IPS DF 6.9 (cell line): ENCODE results near the gene ZDHHC5.
"Not testable (repeated sequence)": the region's sequence is repeated elsewhere in the genome, so short reads cannot be mapped to it uniquely, and the experiment has no call there.

Experiments used
- DNase-seq: peaks from one replicate; pipeline ENCODE4 v3.0.0-alpha.2; 2013; ENCODE audit warnings: low read depth, low spot score
- H3K27ac ChIP-seq: one replicate; pipeline ENCODE4 v1.5.1; 2013; ENCODE audit warnings: low read length, control low read depth
- H3K27me3 ChIP-seq: 2 replicates; pipeline ENCODE4 v1.6.1; 2013; ENCODE audit warnings: mild to moderate bottlenecking, low read length; ENCODE audit not compliant: control insufficient read depth, insufficient read depth
- H3K36me3 ChIP-seq: 2 replicates; pipeline ENCODE4 v1.6.1; 2013; ENCODE audit warnings: low read length; ENCODE audit not compliant: control insufficient read depth, insufficient read depth
- H3K4me1 ChIP-seq: 2 replicates; pipeline ENCODE4 v1.6.1; 2013; ENCODE audit warnings: low read length; ENCODE audit not compliant: control insufficient read depth, insufficient read depth
- H3K4me3 ChIP-seq: 2 replicates; pipeline ENCODE4 v1.5.1; 2013; ENCODE audit warnings: mild to moderate bottlenecking, low read length
- H3K9me3 ChIP-seq: 2 replicates; pipeline ENCODE4 v1.6.1; 2013; ENCODE audit warnings: low read length, inconsistent platforms; ENCODE audit not compliant: control insufficient read depth, insufficient read depth
- WGBS: extraction: QIAGEN DNeasy Blood & Tissue Kit; methylation state at CpG from one replicate; pipeline ENCODE4 v1.1.7; 2013; ENCODE audit warnings: mixed read lengths, missing lambda C conversion rate; ENCODE audit not compliant: insufficient read length, insufficient coverage; 5-methylcytosine and 5-hydroxymethylcytosine counted together

Gene ZDHHC5

GRCh38 chr11:57700425-57700824 lies 32.5 kb downstream of the ZDHHC5 start:
- Histone ChIP-seq H3K36me3 (peaks cover 28% of the 10 kb centered on the region), H3K9me3 (no peaks in the 10 kb centered on the region), H3K27ac (no peak overlapping the region), H3K27me3 (no peaks in the 10 kb centered on the region; the same call in 1 of the 2 replicates), H3K4me3 (no peak overlapping the region), H3K4me1 (no peaks in the 10 kb centered on the region)
- WGBS, result no CpG with 5 or more reads among the region's 3 CpGs
- no peak for DNase-seq

GRCh38 chr11:57703341-57703740 lies 35.4 kb downstream of the ZDHHC5 start:
- no peaks in the 10 kb centered on the region for H3K9me3 ChIP-seq
- H3K4me1 ChIP-seq, result no peaks in the 10 kb centered on the region
- no peak overlapping the region for H3K27ac ChIP-seq
- H3K36me3 ChIP-seq, result peaks cover 14% of the 10 kb centered on the region
- no peaks in the 10 kb centered on the region for H3K27me3 ChIP-seq
- DNase-seq, result no peak
- no peak overlapping the region for H3K4me3 ChIP-seq
- no CpG with 5 or more reads among the region's 4 CpGs for WGBS

- peaks cover 5% of the 10 kb centered on the region; the same call in 1 of the 2 replicates for H3K36me3 ChIP-seq
- WGBS, result no CpG with 5 or more reads among the region's 6 CpGs
- H3K27ac ChIP-seq, result no peak overlapping the region
- DNase-seq, result no peak
- H3K4me3 ChIP-seq, result no peak overlapping the region
- no peaks in the 10 kb centered on the region for H3K4me1 ChIP-seq
- no peaks in the 10 kb centered on the region for H3K27me3 ChIP-seq
- H3K9me3 ChIP-seq, result no peaks in the 10 kb centered on the region
Observed at GRCh38 chr11:57704932-57705331, 37.0 kb downstream of the ZDHHC5 start.

- H3K9me3 ChIP-seq, H3K27ac ChIP-seq, DNase-seq, H3K27me3 ChIP-seq, H3K4me3 ChIP-seq, H3K36me3 ChIP-seq, H3K4me1 ChIP-seq: not testable (repeated sequence)
- no CpG with 5 or more reads among the region's 8 CpGs for WGBS
Observed at GRCh38 chr11:57705432-57705831, 37.5 kb downstream of the ZDHHC5 start.

- Histone ChIP-seq H3K27ac (no peak overlapping the region), H3K27me3 (no peaks in the 10 kb centered on the region), H3K36me3 (no peaks in the 10 kb centered on the region), H3K9me3 (no peaks in the 10 kb centered on the region), H3K4me3 (no peak overlapping the region), H3K4me1 (no peaks in the 10 kb centered on the region)
- no peak for DNase-seq
- no CpG with 5 or more reads among the region's 5 CpGs for WGBS
Observed at GRCh38 chr11:57709802-57710367, 42.0 kb downstream of the ZDHHC5 start.

GRCh38 chr11:57711414-57712255 lies 43.7 kb downstream of the ZDHHC5 start, which contains the start of gene MED19:
MED19 (minus strand) TSS chr11:57712215; CDS start chr11:57712179, 36 bp downstream.
- H3K9me3 ChIP-seq, result no peaks in the 10 kb centered on the region
- WGBS, result no CpG with 5 or more reads among the region's 51 CpGs
- no peaks in the 10 kb centered on the region for H3K36me3 ChIP-seq
- H3K4me1 ChIP-seq, result no peaks in the 10 kb centered on the region
- H3K27me3 ChIP-seq, result no peaks in the 10 kb centered on the region
- H3K4me3 ChIP-seq, result peak within 1 kb of the TSS; percentile 85
- no peak within 1 kb of the TSS for H3K27ac ChIP-seq
- peak; percentile 89 for DNase-seq

- Histone ChIP-seq H3K27ac (no peak within 1 kb of the TSS), H3K27me3 (no peaks in the 10 kb centered on the region), H3K36me3 (no peaks in the 10 kb centered on the region), H3K4me3 (peak within 1 kb of the TSS; percentile 85), H3K4me1 (no peaks in the 10 kb centered on the region), H3K9me3 (no peaks in the 10 kb centered on the region)
- DNase-seq, result peak; percentile 93
- no CpG with 5 or more reads among the region's 53 CpGs for WGBS
Observed at GRCh38 chr11:57712256-57713150, 44.6 kb downstream of the ZDHHC5 start, which contains the start of gene TMX2. TMX2 (plus strand) TSS chr11:57712593; CDS start chr11:57712619, 26 bp downstream.

GRCh38 chr11:57713835-57714234 lies 45.9 kb downstream of the ZDHHC5 start:
- no CpG with 5 or more reads among the region's 2 CpGs for WGBS
- H3K9me3 ChIP-seq, result no peaks in the 10 kb centered on the region
- no peak overlapping the region for H3K27ac ChIP-seq
- H3K4me3 ChIP-seq, result no peak overlapping the region
- no peaks in the 10 kb centered on the region for H3K4me1 ChIP-seq
- DNase-seq, result no peak
- 0 out of 2 replicates have a peak, but pooled peaks cover 2% of the 10 kb centered on the region for H3K36me3 ChIP-seq
- H3K27me3 ChIP-seq, result no peaks in the 10 kb centered on the region

- H3K27ac ChIP-seq, H3K4me1 ChIP-seq, H3K36me3 ChIP-seq, H3K9me3 ChIP-seq, H3K27me3 ChIP-seq, DNase-seq, H3K4me3 ChIP-seq: not testable (repeated sequence)
- WGBS, result no CpG with 5 or more reads among the region's 34 CpGs
Observed at GRCh38 chr11:57716726-57717125, 48.8 kb downstream of the ZDHHC5 start.

GRCh38 chr11:57727185-57727584 lies 59.3 kb downstream of the ZDHHC5 start:
- no CpG with 5 or more reads among the region's 2 CpGs for WGBS
- no peaks in the 10 kb centered on the region for H3K9me3 ChIP-seq
- no peaks in the 10 kb centered on the region for H3K27me3 ChIP-seq
- H3K4me1 ChIP-seq, result peaks cover 2% of the 10 kb centered on the region; the same call in 1 of the 2 replicates
- H3K27ac ChIP-seq, result no peak overlapping the region
- DNase-seq, result no peak
- no peaks in the 10 kb centered on the region for H3K36me3 ChIP-seq
- H3K4me3 ChIP-seq, result no peak overlapping the region
